Activated naive CD4-positive, alpha-beta T cell treated with anti-CD3 and anti-CD28 coated beads, Interleukin-2, amount 10 ng/mL, durations not matched to agents 7 days and 5 days (primary cell): ENCODE results near the gene BEST1.

Source experiments
- CTCF ChIA-PET: fragments of 350-600 bp; sonication (Branson Sonifier 250); formaldehyde crosslinking; loops from one replicate; lab custom pipeline; 2021; ENCODE audit warnings: antibody characterized with exemption; lab: Charles Lee
- DNase-seq: peaks from one replicate; pipeline ENCODE4 v3.0.0-alpha.2; 2020
- H3K27ac Mint-ChIP-seq: one replicate; pipeline ENCODE4 v1.8.0; 2021; ENCODE audit warnings: mild to moderate bottlenecking, moderate library complexity, mixed read lengths
- H3K27me3 Mint-ChIP-seq: one replicate; pipeline ENCODE4 v1.8.0; 2021; ENCODE audit warnings: mild to moderate bottlenecking, mixed read lengths
- H3K36me3 Mint-ChIP-seq: one replicate; pipeline ENCODE4 v1.8.0; 2021; ENCODE audit warnings: mixed read lengths
- H3K4me1 Mint-ChIP-seq: one replicate; pipeline ENCODE4 v1.8.0; 2021; ENCODE audit warnings: mixed read lengths
- H3K4me3 Mint-ChIP-seq: one replicate; pipeline ENCODE4 v1.8.0; 2021; ENCODE audit warnings: mild to moderate bottlenecking, moderate library complexity, mixed read lengths
- H3K9me3 Mint-ChIP-seq: one replicate; pipeline ENCODE4 v1.8.0; 2021; ENCODE audit warnings: mixed read lengths

Gene BEST1

GRCh38 chr11:61911128-61911700, 38.9 kb upstream of the BEST1 start:
- H3K36me3 Mint-ChIP-seq = no peaks in the 10 kb centered on the region
- CTCF ChIA-PET = no interaction called here
- no peak for DNase-seq
- peaks cover 26% of the 10 kb centered on the region for H3K27me3 Mint-ChIP-seq
- no peaks in the 10 kb centered on the region for H3K4me1 Mint-ChIP-seq
- H3K9me3 Mint-ChIP-seq = no peaks in the 10 kb centered on the region
- no peak overlapping the region for H3K27ac Mint-ChIP-seq
- no peak overlapping the region for H3K4me3 Mint-ChIP-seq

- H3K27ac Mint-ChIP-seq = no peak overlapping the region
- no peaks in the 10 kb centered on the region for H3K4me1 Mint-ChIP-seq
- no peak overlapping the region for H3K4me3 Mint-ChIP-seq
- no peaks in the 10 kb centered on the region for H3K9me3 Mint-ChIP-seq
- DNase-seq = no peak
- H3K36me3 Mint-ChIP-seq = no peaks in the 10 kb centered on the region
- peaks cover 33% of the 10 kb centered on the region for H3K27me3 Mint-ChIP-seq
- CTCF ChIA-PET = interaction anchor here (3.2 kb wide), 1 partner anchor 13 kb away, joined by 10 read pairs; no protein-coding TSS in a partner anchor
Measured at GRCh38 chr11:61911701-61912529, 38.2 kb upstream of the BEST1 start.

DNA sequence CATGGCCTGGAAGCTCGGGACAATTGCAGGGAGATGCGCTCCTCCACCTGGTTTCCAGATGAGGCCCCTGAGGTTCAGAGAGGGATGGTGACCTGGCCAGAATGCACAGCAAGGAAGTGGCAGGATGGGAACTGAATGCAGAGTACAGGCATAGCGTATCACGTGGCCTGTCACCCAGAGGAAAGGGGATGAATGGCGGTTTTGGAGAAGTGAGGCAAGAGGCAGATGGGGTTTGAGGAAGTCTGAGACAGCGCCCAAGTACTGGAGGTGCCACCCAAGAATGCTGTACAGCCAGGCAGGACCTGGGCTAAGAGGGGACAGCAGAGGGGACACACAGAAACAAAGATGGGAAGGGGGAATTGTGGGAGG, 37.6 kb upstream of the BEST1 start:
- CTCF ChIA-PET = interaction anchor here (0.7 to 3.2 kb wide), 2 partner anchors 13 to 16 kb away, joined by 3 to 10 read pairs; no protein-coding TSS in a partner anchor
- no peaks in the 10 kb centered on the region for H3K4me1 Mint-ChIP-seq

GRCh38 chr11:61912991-61913698, 37.0 kb upstream of the BEST1 start:
- Mint-ChIP-seq H3K27me3 (peaks cover 43% of the 10 kb centered on the region), H3K36me3 (no peaks in the 10 kb centered on the region), H3K9me3 (no peaks in the 10 kb centered on the region), H3K4me3 (no peak overlapping the region), H3K27ac (no peak overlapping the region), H3K4me1 (peaks cover 6% of the 10 kb centered on the region)
- no peak for DNase-seq
- CTCF ChIA-PET = interaction anchor here (0.7 to 3.2 kb wide), 3 partner anchors 14 to 195 kb away, joined by 3 to 10 read pairs (median 4); no protein-coding TSS in a partner anchor

More for the DNA sequence above, 37.6 kb upstream of the BEST1 start:
- DNase-seq = no peak
- Mint-ChIP-seq H3K27me3 (peaks cover 37% of the 10 kb centered on the region), H3K36me3 (no peaks in the 10 kb centered on the region), H3K9me3 (no peaks in the 10 kb centered on the region), H3K27ac (no peak overlapping the region), H3K4me3 (no peak overlapping the region)

- Mint-ChIP-seq H3K27ac (no peak overlapping the region), H3K4me1 (peaks cover 9% of the 10 kb centered on the region), H3K9me3 (no peaks in the 10 kb centered on the region), H3K36me3 (no peaks in the 10 kb centered on the region), H3K27me3 (peaks cover 50% of the 10 kb centered on the region), H3K4me3 (no peak overlapping the region)
- DNase-seq = no peak
- CTCF ChIA-PET = interaction anchor here (1.1 to 3.2 kb wide), 2 partner anchors 15 to 194 kb away, joined by 4 to 10 read pairs; no protein-coding TSS in a partner anchor
Measured at GRCh38 chr11:61913699-61914395, 36.3 kb upstream of the BEST1 start.

GRCh38 chr11:61914471-61915171, 35.5 kb upstream of the BEST1 start:
- DNase-seq = no peak
- Mint-ChIP-seq H3K4me3 (no peak overlapping the region), H3K4me1 (peaks cover 9% of the 10 kb centered on the region), H3K36me3 (no peaks in the 10 kb centered on the region), H3K27ac (no peak overlapping the region), H3K27me3 (peaks cover 58% of the 10 kb centered on the region), H3K9me3 (no peaks in the 10 kb centered on the region)
- CTCF ChIA-PET = interaction anchor here (1.1 to 3.2 kb wide), 3 partner anchors 15 to 193 kb away, joined by 4 to 10 read pairs (median 5); no protein-coding TSS in a partner anchor

GRCh38 chr11:61916737-61917333, 33.3 kb upstream of the BEST1 start:
- DNase-seq = no peak
- CTCF ChIA-PET = interaction anchor here (0.9 to 2.3 kb wide), 2 partner anchors 19 to 31 kb away, joined by 3 to 5 read pairs; no protein-coding TSS in a partner anchor
- no peaks in the 10 kb centered on the region for H3K9me3 Mint-ChIP-seq
- H3K27ac Mint-ChIP-seq = no peak overlapping the region
- H3K36me3 Mint-ChIP-seq = no peaks in the 10 kb centered on the region
- peaks cover 9% of the 10 kb centered on the region for H3K4me1 Mint-ChIP-seq
- H3K27me3 Mint-ChIP-seq = peaks cover 77% of the 10 kb centered on the region
- H3K4me3 Mint-ChIP-seq = peak overlapping the region; percentile 44

DNA sequence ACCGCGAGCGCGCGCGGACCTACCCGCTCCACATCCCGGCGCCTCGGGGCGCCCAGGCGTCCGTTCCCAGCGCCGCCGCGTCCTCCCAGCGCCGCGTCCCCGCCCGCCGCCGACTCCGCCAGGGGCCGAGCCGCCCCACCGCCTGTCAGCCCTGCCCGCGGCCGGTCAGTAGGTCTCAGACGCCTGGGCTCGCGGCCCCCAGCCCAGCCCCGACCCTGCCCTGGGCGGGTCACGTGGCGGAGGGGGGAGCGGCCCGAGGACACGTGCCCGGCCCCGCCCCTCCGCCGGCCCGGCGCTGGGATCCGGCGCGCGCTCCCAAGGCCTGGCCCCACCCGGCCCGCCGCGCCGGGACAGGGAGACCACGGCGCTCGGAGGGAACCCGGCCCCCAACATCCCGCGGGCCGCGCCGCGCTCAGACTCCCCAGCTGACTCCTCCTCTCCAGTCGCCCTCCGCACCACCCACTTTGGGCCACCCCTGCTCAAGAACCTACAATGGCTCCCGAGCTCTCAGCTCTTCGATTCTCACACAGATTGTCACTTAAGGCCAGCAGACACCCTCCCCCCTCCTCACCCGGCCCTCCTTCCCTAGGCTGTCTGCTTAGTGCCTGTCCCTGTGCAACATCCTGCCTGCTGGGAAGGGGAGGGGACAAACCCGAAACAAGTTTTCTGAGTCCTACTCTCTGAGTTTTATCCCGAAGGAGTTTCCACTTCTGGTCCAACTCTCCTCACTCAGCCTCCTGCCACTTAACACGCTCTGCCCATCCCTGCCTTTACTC, 32.6 kb upstream of the BEST1 start, which contains the start of gene RAB3IL1:
Gene RAB3IL1 (minus strand): TSS at position 233 of the 776 bp plus-strand sequence. CDS start 199 bp downstream, at position 34.
- Mint-ChIP-seq H3K27ac (no peak within 1 kb of the TSS), H3K4me1 (peaks cover 9% of the 10 kb centered on the region), H3K27me3 (peaks cover 80% of the 10 kb centered on the region), H3K9me3 (no peaks in the 10 kb centered on the region), H3K4me3 (peak within 1 kb of the TSS; percentile 58), H3K36me3 (no peaks in the 10 kb centered on the region)
- CTCF ChIA-PET = interaction anchor here (0.9 kb wide), 1 partner anchor 20 kb away, joined by 3 read pairs; no protein-coding TSS in a partner anchor
- no peak for DNase-seq

- H3K27ac Mint-ChIP-seq = no peak overlapping the region
- no peaks in the 10 kb centered on the region for H3K9me3 Mint-ChIP-seq
- H3K4me3 Mint-ChIP-seq = peak overlapping the region; percentile 58
- peaks cover 9% of the 10 kb centered on the region for H3K4me1 Mint-ChIP-seq
- DNase-seq = no peak
- peaks cover 88% of the 10 kb centered on the region for H3K27me3 Mint-ChIP-seq
- H3K36me3 Mint-ChIP-seq = no peaks in the 10 kb centered on the region
- CTCF ChIA-PET = interaction anchor here (1.4 kb wide), 1 partner anchor 163 kb away, joined by 3 read pairs; no protein-coding TSS in a partner anchor
Measured at GRCh38 chr11:61918251-61918937, 31.8 kb upstream of the BEST1 start.

- no peak for DNase-seq
- Mint-ChIP-seq H3K36me3 (no peaks in the 10 kb centered on the region), H3K9me3 (no peaks in the 10 kb centered on the region), H3K27me3 (peaks cover 90% of the 10 kb centered on the region), H3K4me3 (no peak overlapping the region), H3K4me1 (peaks cover 9% of the 10 kb centered on the region), H3K27ac (no peak overlapping the region)
- CTCF ChIA-PET = interaction anchor here (1.1 to 1.4 kb wide), 2 partner anchors 9 to 162 kb away, joined by 3 to 4 read pairs; no protein-coding TSS in a partner anchor
Measured at GRCh38 chr11:61918938-61919704, 31.0 kb upstream of the BEST1 start.
